DND-41 (cell line): ENCODE measurements around the gene R3HDM1.

Experiments used
- ATAC-seq: fragments of 200-7000 bp; cut with Tn5 transposase; 3 replicates; pipeline ENCODE4 v1.9.1; 2021; ENCODE audit warnings: low read depth; ENCODE audit not compliant: insufficient read depth
- DNase-seq: peaks from one replicate; pipeline ENCODE4 v3.0.0-alpha.2; 2020
- H2AFZ ChIP-seq: 2 replicates; pipeline ENCODE4 v1.6.0; 2012; ENCODE audit warnings: low read depth, low read length
- H3K27ac ChIP-seq: 2 replicates; pipeline ENCODE4 v1.5.1; 2012; ENCODE audit warnings: low read length, inconsistent platforms
- H3K27me3 ChIP-seq: fragments of 200-600 bp; sonication (generic); 2 replicates; pipeline ENCODE4 v1.6.0; 2012; ENCODE audit warnings: low read length, mild to moderate bottlenecking, inconsistent platforms; ENCODE audit not compliant: insufficient read depth, poor library complexity
- H3K36me3 ChIP-seq: 2 replicates; pipeline ENCODE4 v1.5.1; 2012; ENCODE audit warnings: low read length, inconsistent platforms; ENCODE audit not compliant: insufficient read depth
- H3K4me1 ChIP-seq: 2 replicates; pipeline ENCODE4 v1.5.1; 2012; ENCODE audit warnings: mild to moderate bottlenecking, low read length; ENCODE audit not compliant: insufficient read depth
- H3K4me2 ChIP-seq: 2 replicates; pipeline ENCODE4 v1.6.0; 2012; ENCODE audit warnings: mild to moderate bottlenecking, moderate library complexity, low read length, inconsistent platforms; ENCODE audit not compliant: insufficient read depth
- H3K4me3 ChIP-seq, 2 experiments: fragments of 200-600 bp in 1 of 2; shearing (Covaris generic) in 1 of 2; 2 replicates each; pipeline ENCODE4 v1.5.1; 2012 to 2016; ENCODE audit warnings: inconsistent platforms in 2 of 2, low read length in 2 of 2, mild to moderate bottlenecking in 2 of 2, low read depth in 1 of 2, moderate library complexity in 1 of 2
- H3K79me2 ChIP-seq: 2 replicates; pipeline ENCODE4 v1.6.0; 2012; ENCODE audit warnings: low read length, inconsistent platforms; ENCODE audit not compliant: insufficient read depth
- H3K9ac ChIP-seq: 2 replicates; pipeline ENCODE4 v1.6.0; 2012; ENCODE audit warnings: low read depth, mild to moderate bottlenecking, inconsistent platforms, low read length, moderate library complexity
- H3K9me3 ChIP-seq: 2 replicates; pipeline ENCODE4 v1.5.1; 2012; ENCODE audit warnings: low read length, moderate library complexity, mild to moderate bottlenecking, inconsistent platforms; ENCODE audit not compliant: insufficient read depth, severe bottlenecking
- H4K20me1 ChIP-seq: 2 replicates; pipeline ENCODE4 v1.6.0; 2012; ENCODE audit warnings: low read length; ENCODE audit not compliant: insufficient read depth
- CTCF ChIP-seq: IDR thresholded peaks from 2 replicates; pipeline ENCODE4 v1.5.1; 2012; ENCODE audit warnings: borderline replicate concordance, low read length, moderate library complexity, mild to moderate bottlenecking; ENCODE audit not compliant: poor library complexity, severe bottlenecking; ENCODE audit errors: extremely low read depth
- EZH2 ChIP-seq: IDR thresholded peaks from 3 replicates; pipeline ENCODE4 v1.6.1; 2012; ENCODE audit warnings: borderline replicate concordance, low read depth, mild to moderate bottlenecking, moderate library complexity, low read length, inconsistent platforms; ENCODE audit not compliant: severe bottlenecking

Gene R3HDM1

GRCh38 chr2:135607561-135607960 lies 76.3 kb downstream of the R3HDM1 start:
- H3K79me2 ChIP-seq, result no peaks in the 10 kb centered on the region
- H3K9ac ChIP-seq, result no peak overlapping the region
- H3K4me2 ChIP-seq, result no peak overlapping the region
- TF ChIP-seq CTCF, result no peak
- TF ChIP-seq EZH2, result no peak
- ATAC-seq (no peak), DNase-seq (no peak)
- no peaks in the 10 kb centered on the region for H3K4me1 ChIP-seq
- no peaks in the 10 kb centered on the region; the same call in 1 of the 2 replicates for H4K20me1 ChIP-seq
- no peak overlapping the region for H2AFZ ChIP-seq
- H3K27ac ChIP-seq, result no peak overlapping the region
- H3K36me3 ChIP-seq, result peaks cover 51% of the 10 kb centered on the region
- H3K4me3 ChIP-seq, result no peak overlapping the region
- no peaks in the 10 kb centered on the region for H3K27me3 ChIP-seq
- H3K9me3 ChIP-seq, result no peaks in the 10 kb centered on the region

GRCh38 chr2:135612319-135612718 lies 81.0 kb downstream of the R3HDM1 start:
- Histone ChIP-seq H4K20me1 (no peaks in the 10 kb centered on the region; the same call in 1 of the 2 replicates), H3K36me3 (peaks cover 17% of the 10 kb centered on the region), H3K4me3 (no peak overlapping the region), H3K9ac (no peak overlapping the region), H3K9me3 (no peaks in the 10 kb centered on the region), H3K4me2 (no peak overlapping the region), H3K79me2 (no peaks in the 10 kb centered on the region), H2AFZ (no peak overlapping the region), H3K4me1 (no peaks in the 10 kb centered on the region), H3K27ac (no peak overlapping the region), H3K27me3 (no peaks in the 10 kb centered on the region)
- TF ChIP-seq EZH2, result no peak
- no peak for TF ChIP-seq CTCF
- ATAC-seq (no peak), DNase-seq (no peak)

GRCh38 chr2:135615404-135615803 lies 84.1 kb downstream of the R3HDM1 start:
- TF ChIP-seq EZH2, result no peak
- TF ChIP-seq CTCF, result no peak
- H3K36me3 ChIP-seq, result peaks cover 5% of the 10 kb centered on the region; the same call in 1 of the 2 replicates
- H3K4me1 ChIP-seq, result no peaks in the 10 kb centered on the region
- H3K27me3 ChIP-seq, result no peaks in the 10 kb centered on the region
- no peaks in the 10 kb centered on the region; the same call in 1 of the 2 replicates for H4K20me1 ChIP-seq
- no peak overlapping the region for H3K4me2 ChIP-seq
- no peak overlapping the region for H3K4me3 ChIP-seq
- no peak for ATAC-seq
- DNase-seq, result no peak
- no peaks in the 10 kb centered on the region for H3K79me2 ChIP-seq
- H3K27ac ChIP-seq, result no peak overlapping the region
- H3K9me3 ChIP-seq, result no peaks in the 10 kb centered on the region
- no peak overlapping the region for H2AFZ ChIP-seq
- no peak overlapping the region for H3K9ac ChIP-seq
